Chondrocyte (in vitro differentiated cells): ENCODE measurements around the gene CDH5. TPM values are rescaled to one million over a fixed set of nuclear protein-coding genes. Genes with fewer than 3 reads are reported as not detected.

Experiments used
- DNase-seq: peaks from one replicate; pipeline ENCODE4 v3.0.0; 2021; ENCODE audit warnings: mixed read lengths, low spot score
- H3K27ac Mint-ChIP-seq: one replicate; pipeline ENCODE4 v1.8.0; 2021; ENCODE audit warnings: mild to moderate bottlenecking, moderate library complexity, mixed read lengths; ENCODE audit not compliant: unreplicated experiment
- H3K27me3 Mint-ChIP-seq: 2 replicates; pipeline ENCODE4 v1.8.0; 2021; ENCODE audit warnings: low read depth, mixed read lengths
- H3K36me3 Mint-ChIP-seq: 2 replicates; pipeline ENCODE4 v1.8.0; 2021; ENCODE audit warnings: low read depth, mixed read lengths
- H3K4me1 Mint-ChIP-seq: 2 replicates; pipeline ENCODE4 v1.8.0; 2021; ENCODE audit warnings: low read depth, mild to moderate bottlenecking, mixed read lengths
- H3K4me3 Mint-ChIP-seq: one replicate; pipeline ENCODE4 v1.8.0; 2021; ENCODE audit warnings: mild to moderate bottlenecking, moderate library complexity, mixed read lengths; ENCODE audit not compliant: unreplicated experiment
- H3K9me3 Mint-ChIP-seq: 2 replicates; pipeline ENCODE4 v1.8.0; 2021; ENCODE audit warnings: low read depth, mixed read lengths
- CTCF ChIP-seq: fragments of 200-600 bp; sonication (generic); IDR thresholded peaks from 2 replicates; pipeline ENCODE4 v1.5.0; 2021; ENCODE audit warnings: antibody characterized with exemption, mild to moderate bottlenecking, moderate library complexity
- total RNA-seq: library from RNA; stranded (reverse); gene quantifications from 3 replicates; pipeline ENCODE4 v1.2.1, GENCODE V29; 2021

Gene CDH5
- total RNA-seq, 1 donor from 2014 or later, result not detected

GRCh38 chr16:66376114-66376513 is 9.6 kb downstream of the CDH5 start:
- H3K27me3 Mint-ChIP-seq, result no peaks in the 10 kb centered on the region
- no peaks in the 10 kb centered on the region for H3K36me3 Mint-ChIP-seq
- H3K4me3 Mint-ChIP-seq, result no peak overlapping the region
- no peak for TF ChIP-seq CTCF
- H3K27ac Mint-ChIP-seq, result no peak overlapping the region
- H3K9me3 Mint-ChIP-seq, result peaks cover 6% of the 10 kb centered on the region
- H3K4me1 Mint-ChIP-seq, result no peaks in the 10 kb centered on the region
- DNase-seq, result no peak

GRCh38 chr16:66376577-66377305 is 10.2 kb downstream of the CDH5 start:
- H3K4me1 Mint-ChIP-seq, result no peaks in the 10 kb centered on the region
- no peak overlapping the region for H3K27ac Mint-ChIP-seq
- no peaks in the 10 kb centered on the region for H3K27me3 Mint-ChIP-seq
- H3K4me3 Mint-ChIP-seq, result no peak overlapping the region
- no peak for TF ChIP-seq CTCF
- no peak for DNase-seq
- H3K9me3 Mint-ChIP-seq, result peaks cover 6% of the 10 kb centered on the region
- no peaks in the 10 kb centered on the region for H3K36me3 Mint-ChIP-seq

DNA sequence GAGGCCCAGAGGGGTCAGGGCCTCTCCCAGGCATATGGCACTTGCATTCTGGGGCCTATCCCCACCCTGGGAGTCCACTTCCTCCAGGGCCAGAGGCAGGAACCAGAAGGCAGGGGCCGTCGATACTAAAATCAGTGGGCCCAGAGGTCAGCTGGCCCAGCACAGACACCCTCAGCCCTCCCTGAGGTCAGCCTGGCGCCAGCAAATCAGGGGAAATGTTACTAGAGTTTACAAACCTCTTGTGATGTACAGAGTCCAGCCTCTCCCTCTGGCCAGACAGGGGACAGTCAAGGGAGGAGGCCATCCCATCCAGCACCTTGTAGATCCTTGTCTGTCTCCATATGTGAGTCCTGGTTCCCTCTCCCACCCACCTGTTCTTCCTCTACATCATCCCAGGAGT is 10.8 kb downstream of the CDH5 start:
- no peaks in the 10 kb centered on the region for H3K36me3 Mint-ChIP-seq

GRCh38 chr16:66378741-66379570 is 12.5 kb downstream of the CDH5 start:
- Mint-ChIP-seq H3K4me1 (peaks cover 21% of the 10 kb centered on the region), H3K27me3 (no peaks in the 10 kb centered on the region), H3K27ac (no peak overlapping the region), H3K9me3 (peaks cover 6% of the 10 kb centered on the region), H3K36me3 (no peaks in the 10 kb centered on the region), H3K4me3 (no peak overlapping the region)
- DNase-seq, result no peak
- TF ChIP-seq CTCF, result no peak

More for the DNA sequence above, 10.8 kb downstream of the CDH5 start:
- DNase-seq, result no peak
- Mint-ChIP-seq H3K4me3 (no peak overlapping the region), H3K27ac (no peak overlapping the region), H3K9me3 (peaks cover 6% of the 10 kb centered on the region), H3K4me1 (peaks cover 6% of the 10 kb centered on the region), H3K27me3 (no peaks in the 10 kb centered on the region)
- TF ChIP-seq CTCF, result no peak

DNA sequence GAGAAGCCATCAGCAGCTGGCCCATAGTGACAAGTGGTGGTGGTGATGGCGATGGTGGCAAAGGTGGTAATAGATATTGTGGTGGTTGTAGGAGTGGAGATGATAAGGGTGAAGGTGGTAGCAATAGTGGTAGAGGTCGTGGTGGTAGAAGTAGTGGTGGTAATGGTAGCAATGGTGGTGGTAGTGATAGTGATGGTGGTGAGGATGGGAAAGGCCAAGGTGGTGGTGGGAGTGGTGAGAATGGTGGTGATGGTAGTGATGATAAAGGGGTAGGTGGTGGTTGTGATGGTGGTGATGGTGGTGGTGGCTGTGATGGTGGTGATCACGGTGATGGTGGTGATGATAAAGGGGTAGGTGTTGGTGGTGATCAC is 13.1 kb downstream of the CDH5 start:
- Mint-ChIP-seq H3K4me1 (peaks cover 21% of the 10 kb centered on the region), H3K36me3 (no peaks in the 10 kb centered on the region), H3K9me3 (peaks cover 6% of the 10 kb centered on the region), H3K27me3 (no peaks in the 10 kb centered on the region), H3K4me3 (no peak overlapping the region), H3K27ac (no peak overlapping the region)
- no peak for TF ChIP-seq CTCF
- DNase-seq, result no peak
